Ascending aorta (tissue), 2 donors: Measurements from ENCODE around the gene AP2B1. TPM values are rescaled to one million over a fixed set of nuclear protein-coding genes. Genes with fewer than 3 reads are reported as not detected.

Experiments
- DNase-seq, 2 donors: peaks; one replicate each; pipeline ENCODE4 v3.0.0-alpha.2; 2019; ENCODE audit warnings: low spot score in 2 of 2
- H3K27ac ChIP-seq, 2 donors: fragments of 200-600 bp; sonication (generic); one replicate each; pipeline ENCODE4 v1.5.1; 2016 to 2017; ENCODE audit warnings: mild to moderate bottlenecking in 1 of 2
- H3K27me3 ChIP-seq: fragments of 200-600 bp; sonication (generic); one replicate; pipeline ENCODE4 v1.5.1; 2017
- H3K36me3 ChIP-seq, 2 donors: fragments of 200-600 bp; sonication (generic); one replicate each; pipeline ENCODE4 v1.5.1; 2016
- H3K4me1 ChIP-seq, 2 donors: fragments of 200-600 bp; sonication (generic); one replicate each; pipeline ENCODE4 v1.5.1; 2016 to 2017; ENCODE audit warnings: mild to moderate bottlenecking in 1 of 2
- H3K4me3 ChIP-seq, 2 donors: fragments of 200-600 bp; sonication (generic); one replicate each; pipeline ENCODE4 v1.5.1; 2016 to 2017; ENCODE audit warnings: mild to moderate bottlenecking in 1 of 2
- H3K9me3 ChIP-seq, 2 donors: fragments of 200-600 bp; sonication (generic); one replicate each; pipeline ENCODE4 v1.5.1; 2016
- intact Hi-C: fragments of 100-400 bp; cut with DNase I; formaldehyde crosslinking; loops from one replicate; pipeline ENCODE4 v1.15.1; 2023
- total RNA-seq: library from RNA; depleted of rRNA; stranded (reverse); fragments of >200 nt; gene quantifications from one replicate; pipeline ENCODE4 v1.1.0, GENCODE V29; 2016
- TF ChIP-seq, protein P1 (sequence below), 3 experiments: fragments of 200-600 bp in 2 of 3; fragments of 450-650 bp in 1 of 3; sonication (generic) in 2 of 3; IDR thresholded peaks; one replicate each; pipeline ENCODE4 v1.5.1; 2016 to 2019; ENCODE audit warnings: antibody characterized with exemption in 3 of 3, mild to moderate bottlenecking in 1 of 3, moderate library complexity in 1 of 3

Gene AP2B1
- total RNA-seq, 1 donor from 2014 or later, result 59.5 TPM

- no peaks in the 10 kb centered on the region for H3K9me3 ChIP-seq
- H3K36me3 ChIP-seq, result no peaks in the 10 kb centered on the region
- TF ChIP-seq, protein P1, sequence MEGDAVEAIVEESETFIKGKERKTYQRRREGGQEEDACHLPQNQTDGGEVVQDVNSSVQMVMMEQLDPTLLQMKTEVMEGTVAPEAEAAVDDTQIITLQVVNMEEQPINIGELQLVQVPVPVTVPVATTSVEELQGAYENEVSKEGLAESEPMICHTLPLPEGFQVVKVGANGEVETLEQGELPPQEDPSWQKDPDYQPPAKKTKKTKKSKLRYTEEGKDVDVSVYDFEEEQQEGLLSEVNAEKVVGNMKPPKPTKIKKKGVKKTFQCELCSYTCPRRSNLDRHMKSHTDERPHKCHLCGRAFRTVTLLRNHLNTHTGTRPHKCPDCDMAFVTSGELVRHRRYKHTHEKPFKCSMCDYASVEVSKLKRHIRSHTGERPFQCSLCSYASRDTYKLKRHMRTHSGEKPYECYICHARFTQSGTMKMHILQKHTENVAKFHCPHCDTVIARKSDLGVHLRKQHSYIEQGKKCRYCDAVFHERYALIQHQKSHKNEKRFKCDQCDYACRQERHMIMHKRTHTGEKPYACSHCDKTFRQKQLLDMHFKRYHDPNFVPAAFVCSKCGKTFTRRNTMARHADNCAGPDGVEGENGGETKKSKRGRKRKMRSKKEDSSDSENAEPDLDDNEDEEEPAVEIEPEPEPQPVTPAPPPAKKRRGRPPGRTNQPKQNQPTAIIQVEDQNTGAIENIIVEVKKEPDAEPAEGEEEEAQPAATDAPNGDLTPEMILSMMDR (IDR thresholded peaks at IDR 0.05), result no peak
- no peak overlapping the region for H3K4me3 ChIP-seq
- H3K4me1 ChIP-seq, result peaks cover 3 to 16% of the 10 kb centered on the region in 2 donors
- no peak for DNase-seq
- no peaks in the 10 kb centered on the region for H3K27me3 ChIP-seq
- no peak overlapping the region for H3K27ac ChIP-seq
- intact Hi-C loops, result no loop called here
Measured at GRCh38 chr17:35769895-35770486, 182.9 kb downstream of the AP2B1 start.

DNA sequence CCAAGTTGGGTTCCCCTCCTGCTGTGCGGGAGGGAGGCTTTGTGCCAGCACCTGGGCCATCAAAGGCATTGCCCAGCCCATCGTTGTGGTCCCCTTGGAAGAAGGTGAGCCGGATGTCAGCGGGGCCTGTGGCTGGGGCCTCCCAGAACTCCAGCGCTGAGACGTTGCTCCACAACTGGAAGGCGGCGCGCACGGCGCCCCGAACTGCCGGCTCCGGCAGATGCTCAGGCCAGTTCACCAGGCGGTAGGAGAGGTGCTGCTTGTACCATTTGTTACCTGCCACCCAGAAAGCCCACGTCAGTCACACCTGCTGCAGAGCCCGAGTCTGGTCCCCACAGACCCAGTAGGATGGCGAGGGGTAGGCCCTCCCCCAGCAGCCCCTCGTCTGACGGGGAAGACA, 186.0 kb downstream of the AP2B1 start:
- TF ChIP-seq, protein P1 (IDR thresholded peaks at IDR 0.05), result no peak
- intact Hi-C loops, result no loop called here
- H3K36me3 ChIP-seq, result no peaks in the 10 kb centered on the region
- H3K4me1 ChIP-seq, result peaks cover 5 to 24% of the 10 kb centered on the region in 2 donors
- H3K27me3 ChIP-seq, result no peaks in the 10 kb centered on the region
- no peak overlapping the region for H3K4me3 ChIP-seq
- H3K27ac ChIP-seq, result peak overlapping the region; percentile 75 to 91
- DNase-seq, result no peak
- H3K9me3 ChIP-seq, result no peaks in the 10 kb centered on the region

DNA sequence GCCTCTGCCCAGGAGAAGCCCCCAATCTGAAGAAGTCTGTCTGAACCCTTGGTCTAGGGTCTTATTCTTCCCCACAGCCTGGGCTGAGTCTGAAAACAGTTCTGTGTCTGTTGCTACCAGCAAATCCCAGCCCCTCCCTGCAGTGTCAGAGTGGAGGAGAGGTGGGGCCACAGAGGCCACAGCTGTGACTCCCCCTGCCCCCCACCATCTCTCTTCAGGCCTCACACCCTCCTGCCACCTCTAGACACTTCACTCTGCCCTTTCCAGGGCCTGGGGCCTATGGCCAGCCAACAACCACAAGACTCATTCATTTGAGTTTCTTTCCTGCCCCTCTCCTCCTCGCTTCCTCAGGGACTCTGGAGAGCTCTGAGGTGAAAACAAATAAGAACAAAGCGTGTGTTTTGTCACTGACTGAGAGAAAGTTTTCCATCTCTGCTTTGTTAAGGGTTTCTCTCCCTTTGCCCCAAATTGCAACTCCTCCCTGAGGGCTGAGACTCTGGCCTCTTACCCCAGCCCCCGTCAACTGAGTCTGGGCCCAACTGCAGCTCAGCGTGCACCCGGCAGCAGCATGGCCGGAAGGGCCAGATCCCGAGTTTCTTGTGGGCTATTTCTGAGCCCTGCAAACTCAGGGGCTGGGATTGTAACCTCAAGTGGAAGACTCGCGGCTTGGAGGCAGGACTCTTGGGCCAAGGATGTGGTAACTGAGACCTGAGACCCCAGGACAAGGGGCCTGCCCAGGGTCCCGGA, 186.7 kb downstream of the AP2B1 start:
- H3K9me3 ChIP-seq, result no peaks in the 10 kb centered on the region
- H3K4me1 ChIP-seq, result peaks cover 5 to 24% of the 10 kb centered on the region in 2 donors
- TF ChIP-seq, protein P1 (IDR thresholded peaks at IDR 0.05), result no peak
- DNase-seq, result no peak
- H3K27ac ChIP-seq, result peak overlapping the region; percentile 75 to 91
- no peak overlapping the region for H3K4me3 ChIP-seq
- intact Hi-C loops, result no loop called here
- no peaks in the 10 kb centered on the region for H3K27me3 ChIP-seq
- no peaks in the 10 kb centered on the region for H3K36me3 ChIP-seq

DNA sequence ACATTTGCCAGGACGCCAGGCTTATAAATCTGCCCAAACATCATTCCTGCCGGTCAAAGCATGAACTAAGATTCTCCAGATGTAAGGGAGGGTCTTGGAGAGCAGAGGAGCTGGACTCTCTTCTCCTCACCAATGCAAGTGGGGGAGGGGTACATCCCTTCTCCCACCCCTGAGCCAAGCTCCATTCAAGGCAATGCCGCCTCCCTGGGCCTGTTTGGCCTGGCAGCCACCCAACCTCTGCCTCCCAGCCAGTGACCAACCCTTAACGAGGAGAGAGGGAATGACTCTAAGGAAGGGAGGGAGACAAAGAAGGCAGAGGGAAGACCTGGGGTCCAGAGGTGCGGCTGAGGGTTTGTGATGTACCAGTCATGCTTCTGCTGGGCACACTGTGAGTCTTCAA, 187.4 kb downstream of the AP2B1 start:
- intact Hi-C loops, result no loop called here
- Histone ChIP-seq H3K4me1 (peaks cover 5 to 24% of the 10 kb centered on the region in 2 donors), H3K4me3 (peak overlapping the region; percentile 35 to 54), H3K27ac (peak overlapping the region; percentile 75 to 91), H3K27me3 (no peaks in the 10 kb centered on the region), H3K9me3 (no peaks in the 10 kb centered on the region), H3K36me3 (no peaks in the 10 kb centered on the region)
- TF ChIP-seq, protein P1 (IDR thresholded peaks at IDR 0.05), result no peak
- peak; percentile 31 to 87 for DNase-seq

DNA sequence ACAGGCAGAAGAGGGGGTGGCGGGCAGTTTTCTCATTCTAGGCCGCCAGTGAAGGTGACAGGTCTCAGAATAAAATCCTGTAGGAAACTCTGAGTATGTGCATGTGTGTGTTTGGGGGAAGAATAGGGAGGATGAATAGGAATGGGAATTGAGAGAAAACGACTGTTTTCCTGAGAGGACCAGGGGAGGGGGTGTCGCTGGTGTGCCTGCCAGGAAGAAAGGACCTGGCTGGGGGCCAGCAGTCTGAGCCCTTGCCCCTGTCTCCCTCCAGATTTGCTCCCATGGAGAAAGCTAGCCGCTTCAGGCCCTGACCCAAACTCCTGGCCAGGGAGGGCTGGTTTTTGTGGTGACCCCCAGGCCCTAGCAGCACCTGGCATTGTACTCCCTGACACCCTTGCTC, 187.9 kb downstream of the AP2B1 start:
- no peak for DNase-seq
- Histone ChIP-seq H3K4me3 (peak overlapping the region; percentile 35 to 54), H3K36me3 (no peaks in the 10 kb centered on the region), H3K9me3 (no peaks in the 10 kb centered on the region), H3K27me3 (no peaks in the 10 kb centered on the region), H3K4me1 (peaks cover 5 to 24% of the 10 kb centered on the region in 2 donors), H3K27ac (peak overlapping the region; percentile 75 to 91)
- intact Hi-C loops, result no loop called here
- TF ChIP-seq, protein P1 (IDR thresholded peaks at IDR 0.05), result no peak
